SHP77 treated with DMSO at 0.1 percent for 48 hours (cell line): Measurements from ENCODE around the gene GH2.

ENCODE experiments used
- DNase-seq: peaks from one replicate; lab custom pipeline; 2025; lab: John Stamatoyannopoulos, UW

Gene GH2

DNA sequence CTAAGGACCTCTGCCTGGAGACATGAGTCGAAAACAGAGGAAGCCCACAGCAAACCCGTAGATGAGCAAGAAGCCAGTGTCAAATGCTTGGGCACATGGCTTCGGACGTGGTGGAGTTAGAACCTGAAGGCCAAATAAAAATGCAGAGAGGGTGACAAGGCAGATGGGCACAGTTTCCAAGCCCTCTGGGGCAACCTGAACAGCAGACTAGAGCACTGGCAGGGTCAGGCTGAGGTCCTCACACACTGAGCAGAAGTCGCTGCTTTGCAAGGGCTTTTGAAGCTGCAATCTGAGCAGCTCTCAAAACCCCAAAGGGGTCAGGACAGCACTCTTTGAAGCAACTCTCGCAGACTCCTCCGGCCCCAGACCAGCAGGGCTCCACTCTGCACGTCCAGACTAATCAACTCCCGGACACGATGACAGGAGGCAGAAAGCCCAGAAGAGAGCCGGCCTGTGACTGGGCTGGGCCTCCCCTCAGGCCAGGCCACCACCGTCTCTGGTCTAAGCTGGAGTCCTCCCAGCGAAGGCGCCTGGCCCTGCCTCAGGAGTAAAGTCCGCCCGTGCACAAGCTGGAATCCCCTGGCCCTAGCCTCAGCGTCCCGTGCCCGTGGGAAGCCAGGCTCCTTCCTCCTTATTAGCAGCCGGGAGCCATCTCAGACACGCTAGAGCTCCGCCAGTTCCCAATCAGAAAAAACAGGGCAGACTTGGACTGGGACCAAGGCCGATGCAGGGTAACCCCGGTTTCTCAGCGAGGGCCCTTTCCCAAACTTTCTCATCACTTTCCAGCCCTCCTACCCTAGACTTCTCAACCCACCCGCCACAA is 40.2 kb downstream of the GH2 start:
- no peak for DNase-seq

DNA sequence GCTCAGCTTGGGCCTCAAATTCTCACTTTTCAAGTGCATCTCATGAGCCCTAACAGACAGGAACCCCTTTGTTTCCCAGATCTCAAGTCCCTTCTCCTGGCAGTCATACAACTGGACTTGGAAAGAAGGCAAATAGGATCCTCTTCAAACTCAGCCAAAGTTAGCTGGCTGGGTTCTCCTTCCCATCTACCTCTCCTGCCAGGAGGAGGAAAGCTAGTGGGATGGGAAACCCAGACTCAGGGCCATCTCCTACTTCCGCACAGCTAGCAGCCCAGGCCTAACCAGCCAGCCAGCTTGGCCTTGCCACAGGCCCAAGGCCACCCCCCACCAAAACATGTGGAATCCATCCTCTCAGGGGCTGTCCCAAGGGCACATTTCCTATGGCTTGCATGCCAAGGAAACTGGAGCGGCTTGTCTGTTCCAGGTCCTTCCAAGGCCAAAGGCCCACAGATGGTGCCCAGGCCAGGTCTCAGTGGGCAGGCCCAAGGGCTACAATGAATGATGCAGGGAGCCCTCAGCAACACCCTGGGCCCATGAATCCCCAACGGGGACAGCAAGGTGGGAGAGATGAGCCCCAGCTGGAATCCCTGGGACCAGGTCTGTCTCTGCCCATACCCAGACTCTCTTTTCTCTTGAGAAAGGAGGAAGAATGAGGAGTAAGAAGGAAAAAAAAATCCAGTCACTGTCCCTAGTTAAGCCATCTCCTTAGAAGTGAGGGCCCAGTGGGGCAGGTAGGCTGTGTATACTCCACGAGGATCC is 41.0 kb downstream of the GH2 start:
- no peak for DNase-seq

- no peak for DNase-seq
These were observed 43.0 kb downstream of the GH2 start for GRCh38 chr17:63838631-63839171.

DNA sequence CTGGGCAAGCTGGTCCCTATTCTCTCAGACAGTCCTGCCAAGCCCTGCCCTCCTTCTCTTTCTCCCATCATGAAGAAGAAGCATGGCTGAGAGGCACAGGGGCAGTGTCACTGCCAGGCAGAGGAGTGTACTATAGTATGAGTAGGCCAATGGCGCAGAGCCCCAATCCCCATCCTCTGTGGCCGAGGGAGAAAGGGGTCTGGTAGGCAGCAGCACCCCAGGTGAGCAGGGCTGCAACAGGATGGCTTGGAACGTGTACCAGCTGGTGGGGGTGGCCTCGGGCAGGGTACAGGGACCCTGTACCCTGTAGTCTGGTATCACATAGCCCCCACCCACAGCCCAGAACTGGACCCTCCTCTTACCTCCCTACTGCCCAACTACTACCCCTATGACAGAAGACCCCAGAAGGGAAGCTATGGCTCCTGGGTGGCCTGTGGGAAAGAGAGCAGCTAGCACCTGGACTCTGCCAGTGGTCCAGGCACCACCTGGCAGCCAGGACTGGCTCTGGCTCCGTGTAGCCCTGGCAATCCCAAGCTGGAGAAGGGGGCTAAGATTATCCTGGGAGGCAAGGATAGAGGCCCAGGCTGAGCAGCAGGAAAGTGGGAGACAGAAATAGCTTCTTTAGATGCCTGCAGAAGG is 43.7 kb downstream of the GH2 start:
- DNase-seq = no peak

- no peak for DNase-seq
These were observed 44.3 kb downstream of the GH2 start for GRCh38 chr17:63837480-63837879.

GRCh38 chr17:63836811-63837210 is 44.9 kb downstream of the GH2 start:
- DNase-seq = no peak

- no peak for DNase-seq
These were observed 46.5 kb downstream of the GH2 start for GRCh38 chr17:63835167-63835720.

DNA sequence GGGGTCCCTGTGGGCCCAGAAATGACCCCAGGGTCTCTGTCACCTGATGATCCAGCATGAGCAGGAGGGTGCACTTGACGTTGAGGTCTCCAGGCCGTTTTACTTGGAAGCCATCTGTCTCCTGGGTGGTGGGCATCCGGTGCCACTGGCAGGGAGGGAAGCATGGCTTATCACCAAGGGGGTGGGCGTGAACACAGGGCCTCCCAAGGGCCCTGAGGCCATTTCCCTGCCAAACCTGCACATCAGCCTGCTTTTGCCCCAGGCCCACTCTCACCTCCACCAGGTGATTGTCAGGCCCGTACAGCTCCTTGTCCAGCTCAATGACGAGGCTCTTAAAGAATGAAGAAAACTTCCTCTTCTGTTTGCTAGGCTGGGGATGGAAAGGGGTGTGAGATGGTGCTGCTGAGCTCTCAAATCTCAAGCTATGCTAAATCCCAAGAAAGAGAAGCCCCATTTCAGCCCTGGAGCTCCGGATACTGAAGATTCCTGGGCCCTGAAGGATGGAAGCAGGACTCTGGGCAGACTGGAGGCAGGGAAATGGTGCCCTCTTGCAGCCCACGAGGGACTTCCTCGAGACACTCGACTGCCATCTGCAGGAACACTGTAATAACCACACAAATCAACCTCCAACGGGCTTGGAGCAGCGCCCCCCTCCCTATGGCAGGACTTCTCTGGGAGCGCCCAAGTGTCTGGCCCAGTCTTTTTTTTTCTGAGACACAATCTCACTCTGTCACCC is 47.1 kb downstream of the GH2 start:
- peak; percentile 35 for DNase-seq

- no peak for DNase-seq
These were observed 47.9 kb downstream of the GH2 start for GRCh38 chr17:63833741-63834373.

- no peak for DNase-seq
These were observed 48.6 kb downstream of the GH2 start for GRCh38 chr17:63833026-63833740.

DNA sequence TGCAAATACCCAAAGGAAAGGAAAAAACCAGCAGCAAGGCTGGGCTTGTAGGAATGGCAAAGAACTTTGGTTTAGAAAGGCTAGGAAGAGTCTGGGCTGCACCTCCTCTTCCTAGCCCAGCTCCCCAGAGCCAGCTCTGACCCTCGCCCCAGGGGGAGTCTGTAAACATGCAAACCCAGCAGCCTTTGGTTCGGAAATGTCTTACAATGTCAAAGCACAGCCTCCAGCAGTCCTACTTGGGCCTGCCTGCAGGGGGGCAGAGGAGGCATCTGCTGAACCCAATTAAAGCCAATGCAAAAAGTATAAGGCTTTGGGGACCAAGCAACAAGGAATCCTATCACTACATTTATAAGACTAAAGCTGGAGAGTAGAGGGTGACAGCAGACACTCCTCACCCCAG is 49.3 kb downstream of the GH2 start:
- no peak for DNase-seq

DNA sequence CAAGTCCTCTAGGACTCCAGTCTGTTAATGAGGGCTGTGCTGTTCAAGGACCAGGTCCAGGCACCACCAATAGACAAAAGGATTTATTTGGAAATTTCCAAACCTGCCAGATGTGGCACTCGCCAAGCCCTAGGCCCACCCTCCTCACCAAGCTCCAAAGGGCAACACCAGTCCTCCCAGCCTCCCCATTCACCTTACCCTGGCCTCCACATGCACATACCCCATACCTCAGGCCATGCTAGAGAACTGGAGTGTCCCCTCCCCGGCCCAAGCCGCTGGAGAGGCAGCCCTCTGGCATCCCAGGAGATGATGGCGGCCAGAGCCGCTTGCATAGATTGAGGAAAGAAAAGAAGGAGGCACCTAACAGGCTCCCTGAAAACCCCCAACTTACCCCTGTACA is 49.7 kb downstream of the GH2 start:
- no peak for DNase-seq

DNA sequence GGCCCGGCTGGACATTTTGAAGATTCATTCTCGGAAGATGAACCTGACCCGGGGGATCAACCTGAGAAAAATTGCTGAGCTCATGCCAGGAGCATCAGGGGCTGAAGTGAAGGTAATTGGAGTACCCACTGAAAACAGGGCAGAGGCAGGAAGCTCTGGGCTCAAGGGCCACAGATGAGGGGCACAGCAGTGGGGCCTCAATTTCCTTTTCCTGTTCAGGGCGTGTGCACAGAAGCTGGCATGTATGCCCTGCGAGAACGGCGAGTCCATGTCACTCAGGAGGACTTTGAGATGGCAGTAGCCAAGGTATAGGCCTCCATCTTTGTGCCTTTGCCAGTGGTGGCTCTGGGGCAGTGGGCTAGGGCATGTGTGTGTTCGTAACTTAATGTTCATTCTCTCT is 50.2 kb downstream of the GH2 start:
- no peak for DNase-seq

DNA sequence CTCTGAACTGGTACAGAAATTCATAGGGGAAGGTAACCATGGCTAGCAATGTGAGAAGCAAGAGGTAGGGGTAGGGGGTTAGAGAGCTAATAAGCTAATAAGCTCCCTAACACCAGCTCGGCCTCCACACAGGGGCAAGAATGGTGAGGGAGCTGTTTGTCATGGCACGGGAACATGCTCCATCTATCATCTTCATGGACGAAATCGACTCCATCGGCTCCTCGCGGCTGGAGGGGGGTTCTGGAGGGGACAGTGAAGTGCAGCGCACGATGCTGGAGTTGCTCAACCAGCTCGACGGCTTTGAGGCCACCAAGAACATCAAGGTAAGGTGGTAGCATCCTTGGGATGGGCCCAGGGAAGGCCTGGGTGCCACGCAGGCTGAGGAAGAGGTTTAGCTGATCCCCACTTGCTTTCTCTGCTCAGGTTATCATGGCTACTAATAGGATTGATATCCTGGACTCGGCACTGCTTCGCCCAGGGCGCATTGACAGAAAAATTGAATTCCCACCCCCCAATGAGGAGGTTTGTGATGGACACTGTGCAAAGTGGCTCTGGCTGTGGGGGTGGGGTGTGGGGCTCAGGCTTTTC is 50.7 kb downstream of the GH2 start:
- DNase-seq = no peak

GRCh38 chr17:63830278-63830677 is 51.5 kb downstream of the GH2 start:
- no peak for DNase-seq
